Progenitor cell of endocrine pancreas (in vitro differentiated cells): ENCODE data around the gene KRT1. TPM values are rescaled to one million over a fixed set of nuclear protein-coding genes. Genes with fewer than 3 reads are reported as not detected.

Experiments
- DNase-seq: peaks from one replicate; pipeline ENCODE4 v3.0.0; 2021; ENCODE audit warnings: low spot score; ENCODE audit not compliant: unreplicated experiment
- H3K27ac Mint-ChIP-seq: 2 replicates; pipeline ENCODE4 v1.8.0; 2021; ENCODE audit warnings: mild to moderate bottlenecking, moderate library complexity, mixed read lengths
- H3K27me3 Mint-ChIP-seq: 2 replicates; pipeline ENCODE4 v1.8.0; 2021; ENCODE audit warnings: mixed read lengths
- H3K36me3 Mint-ChIP-seq: 2 replicates; pipeline ENCODE4 v1.8.0; 2022; ENCODE audit warnings: mixed read lengths; ENCODE audit not compliant: insufficient read depth
- H3K4me1 Mint-ChIP-seq: 2 replicates; pipeline ENCODE4 v1.8.0; 2021; ENCODE audit warnings: low read depth, mixed read lengths
- H3K4me3 Mint-ChIP-seq: 2 replicates; pipeline ENCODE4 v1.8.0; 2021; ENCODE audit warnings: low read depth, mild to moderate bottlenecking, moderate library complexity, mixed read lengths
- H3K9me3 Mint-ChIP-seq: 2 replicates; pipeline ENCODE4 v1.8.0; 2021; ENCODE audit warnings: low read depth, mixed read lengths
- total RNA-seq: library from RNA; stranded (reverse); gene quantifications from 2 replicates; pipeline ENCODE4 v1.2.1, GENCODE V29; 2021
- TF ChIP-seq, protein P1 (sequence below): fragments of 200-600 bp; sonication (generic); IDR thresholded peaks from one replicate; pipeline ENCODE4 v1.5.0; 2021; ENCODE audit warnings: antibody characterized with exemption, mild to moderate bottlenecking; ENCODE audit not compliant: unreplicated experiment

KRT1 gene
- total RNA-seq, 1 donor from 2014 or later: not detected

DNA sequence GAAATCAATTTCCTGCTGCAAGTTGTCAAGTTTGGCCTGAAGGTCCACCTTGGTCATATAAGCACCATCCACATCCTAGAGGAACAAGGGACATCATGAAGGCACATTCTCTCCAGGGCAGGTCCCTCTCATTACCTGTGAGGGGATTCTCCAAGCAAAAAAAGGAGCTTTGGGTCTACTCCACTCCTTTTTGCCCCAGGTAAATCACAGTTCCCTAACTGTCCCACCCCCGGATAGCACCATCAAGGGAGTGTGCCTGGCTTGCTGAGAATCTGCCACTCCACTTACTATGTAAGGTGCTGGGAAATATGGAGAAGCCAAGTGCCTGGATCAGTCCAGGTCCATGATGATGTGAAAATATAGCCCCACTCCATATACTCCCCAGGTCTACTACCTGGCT lies 2.5 kb downstream of the KRT1 start:
- no peaks in the 10 kb centered on the region for H3K9me3 Mint-ChIP-seq

DNA sequence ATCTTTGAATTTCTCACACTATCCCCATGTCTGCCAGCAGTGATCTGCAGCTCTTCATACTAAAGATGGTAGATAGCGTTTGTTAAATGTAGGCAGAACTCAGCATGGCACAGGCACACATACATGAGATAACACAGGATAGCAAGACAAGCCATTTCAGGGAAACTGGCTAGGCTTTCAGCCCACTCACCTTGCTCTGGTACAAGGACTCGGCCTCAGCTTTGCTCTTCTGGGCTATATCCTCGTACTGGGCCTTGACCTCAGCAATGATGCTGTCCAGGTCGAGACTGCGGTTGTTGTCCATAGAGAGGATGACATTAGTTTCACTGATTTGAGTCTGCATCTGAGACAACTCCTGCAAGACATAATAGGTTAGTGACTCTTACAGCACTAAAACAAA lies 3.1 kb downstream of the KRT1 start:
- no peaks in the 10 kb centered on the region for H3K9me3 Mint-ChIP-seq
- no peak for DNase-seq
- no peaks in the 10 kb centered on the region for H3K36me3 Mint-ChIP-seq
- TF ChIP-seq, protein P1, sequence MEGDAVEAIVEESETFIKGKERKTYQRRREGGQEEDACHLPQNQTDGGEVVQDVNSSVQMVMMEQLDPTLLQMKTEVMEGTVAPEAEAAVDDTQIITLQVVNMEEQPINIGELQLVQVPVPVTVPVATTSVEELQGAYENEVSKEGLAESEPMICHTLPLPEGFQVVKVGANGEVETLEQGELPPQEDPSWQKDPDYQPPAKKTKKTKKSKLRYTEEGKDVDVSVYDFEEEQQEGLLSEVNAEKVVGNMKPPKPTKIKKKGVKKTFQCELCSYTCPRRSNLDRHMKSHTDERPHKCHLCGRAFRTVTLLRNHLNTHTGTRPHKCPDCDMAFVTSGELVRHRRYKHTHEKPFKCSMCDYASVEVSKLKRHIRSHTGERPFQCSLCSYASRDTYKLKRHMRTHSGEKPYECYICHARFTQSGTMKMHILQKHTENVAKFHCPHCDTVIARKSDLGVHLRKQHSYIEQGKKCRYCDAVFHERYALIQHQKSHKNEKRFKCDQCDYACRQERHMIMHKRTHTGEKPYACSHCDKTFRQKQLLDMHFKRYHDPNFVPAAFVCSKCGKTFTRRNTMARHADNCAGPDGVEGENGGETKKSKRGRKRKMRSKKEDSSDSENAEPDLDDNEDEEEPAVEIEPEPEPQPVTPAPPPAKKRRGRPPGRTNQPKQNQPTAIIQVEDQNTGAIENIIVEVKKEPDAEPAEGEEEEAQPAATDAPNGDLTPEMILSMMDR: no peak
- H3K4me1 Mint-ChIP-seq: no peaks in the 10 kb centered on the region
- H3K27me3 Mint-ChIP-seq: peaks cover 58% of the 10 kb centered on the region
- no peak overlapping the region for H3K4me3 Mint-ChIP-seq
- no peak overlapping the region for H3K27ac Mint-ChIP-seq

More for the DNA sequence above, 2.5 kb downstream of the KRT1 start:
- Mint-ChIP-seq H3K4me3 (no peak overlapping the region), H3K4me1 (no peaks in the 10 kb centered on the region), H3K27ac (no peak overlapping the region), H3K27me3 (peaks cover 64% of the 10 kb centered on the region), H3K36me3 (no peaks in the 10 kb centered on the region)
- DNase-seq: no peak
- TF ChIP-seq, protein P1: no peak

DNA sequence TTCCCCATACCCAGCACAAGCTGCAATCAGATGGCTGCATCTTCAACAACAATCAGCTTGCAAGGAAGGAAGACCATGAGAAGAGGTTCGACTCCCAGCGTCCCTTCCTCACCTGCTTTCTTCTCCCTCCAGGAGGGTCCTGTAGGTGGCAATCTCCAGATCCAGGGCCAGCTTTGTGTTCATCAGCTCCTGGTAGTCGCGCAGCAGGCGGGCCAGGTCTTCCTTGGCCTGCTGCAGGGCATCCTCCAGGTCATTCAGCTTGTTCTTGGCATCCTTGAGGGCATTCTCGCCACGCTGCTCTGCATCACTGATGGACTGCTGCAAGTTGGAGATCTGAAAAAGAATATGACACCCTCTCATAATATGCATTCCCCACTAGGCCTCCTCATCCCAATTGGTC lies 4.0 kb downstream of the KRT1 start:
- no peak overlapping the region for H3K27ac Mint-ChIP-seq

DNA sequence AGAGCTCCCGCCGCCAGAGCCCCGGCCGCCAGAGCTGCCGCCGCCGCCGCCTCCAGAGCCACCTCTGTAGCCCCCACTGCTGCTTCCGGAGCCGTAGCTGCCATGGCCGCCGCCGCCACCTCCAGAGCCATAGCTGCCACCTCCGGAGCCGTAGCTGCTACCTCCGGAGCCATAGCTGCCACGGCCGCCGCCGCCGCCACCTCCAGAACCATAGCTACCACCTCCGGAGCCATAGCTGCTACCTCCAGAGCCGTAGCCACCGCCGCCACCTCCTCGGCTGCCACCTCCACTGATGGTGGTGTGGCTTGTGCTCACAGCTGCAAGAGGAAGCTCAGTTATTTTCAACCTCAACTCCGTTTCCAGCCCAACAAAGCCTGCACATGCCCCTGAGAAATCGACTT lies 4.9 kb downstream of the KRT1 start:
- H3K4me3 Mint-ChIP-seq: no peak overlapping the region
- peaks cover 41% of the 10 kb centered on the region for H3K27me3 Mint-ChIP-seq
- no peak overlapping the region for H3K27ac Mint-ChIP-seq
- no peak for DNase-seq
- TF ChIP-seq, protein P1: no peak
- H3K4me1 Mint-ChIP-seq: no peaks in the 10 kb centered on the region
- H3K36me3 Mint-ChIP-seq: no peaks in the 10 kb centered on the region
- H3K9me3 Mint-ChIP-seq: no peaks in the 10 kb centered on the region

More for the DNA sequence above, 4.0 kb downstream of the KRT1 start:
- Mint-ChIP-seq H3K27me3 (peaks cover 49% of the 10 kb centered on the region), H3K4me3 (no peak overlapping the region), H3K9me3 (no peaks in the 10 kb centered on the region), H3K4me1 (no peaks in the 10 kb centered on the region), H3K36me3 (no peaks in the 10 kb centered on the region)
- TF ChIP-seq, protein P1: no peak
- no peak for DNase-seq

DNA sequence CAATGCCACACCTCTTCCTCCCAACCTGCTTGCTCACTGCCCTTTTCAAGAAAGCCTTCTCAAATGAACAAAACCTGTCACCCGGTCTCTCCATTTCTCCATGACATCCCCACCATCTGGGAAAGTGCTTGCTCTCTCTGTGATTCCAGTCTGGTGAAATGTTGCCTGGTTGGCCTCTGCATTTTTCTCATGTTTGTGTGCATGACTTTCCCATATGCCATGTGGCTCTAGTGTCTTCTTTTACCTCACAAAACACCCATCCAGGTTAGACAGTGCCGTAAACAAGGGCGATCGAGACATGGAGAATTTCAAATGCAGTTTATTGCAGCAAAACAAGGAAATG lies 5.8 kb downstream of the KRT1 start:
- peaks cover 40% of the 10 kb centered on the region for H3K27me3 Mint-ChIP-seq
- H3K4me3 Mint-ChIP-seq: no peak overlapping the region
- TF ChIP-seq, protein P1: no peak
- no peaks in the 10 kb centered on the region for H3K9me3 Mint-ChIP-seq
- no peak overlapping the region for H3K27ac Mint-ChIP-seq
- DNase-seq: no peak
- no peaks in the 10 kb centered on the region for H3K4me1 Mint-ChIP-seq
- no peaks in the 10 kb centered on the region for H3K36me3 Mint-ChIP-seq
